PC-3 (cell line): ENCODE measurements around the gene NELFA. TPM values are rescaled to one million over a fixed set of nuclear protein-coding genes. Genes with fewer than 3 reads are reported as not detected.

Experiments used
- ATAC-seq: fragments of 200-7000 bp; cut with Tn5 transposase; 2 replicates; pipeline ENCODE4 v1.9.1; 2020; ENCODE audit warnings: mild to moderate bottlenecking, moderate library complexity
- BruUV-seq: library from RNA; stranded (reverse); fragments of 400-500 nt; replicated peaks from 2 replicates; lab custom pipeline; 2021; lab: Mats Ljungman, UMichigan
- CTCF ChIA-PET: fragments of 300-600 bp; sonication (Branson Sonifier 250); formaldehyde crosslinking; loops from one replicate; lab custom pipeline; 2022; ENCODE audit warnings: antibody characterized with exemption; lab: Charles Lee
- POLR2A ChIA-PET: fragments of 300-600 bp; sonication (Branson Sonifier 250); formaldehyde crosslinking; loops from one replicate; lab custom pipeline; 2022; ENCODE audit warnings: antibody characterized with exemption; ENCODE audit not compliant: unreplicated experiment; lab: Charles Lee
- DNase-seq: peaks from one replicate; pipeline ENCODE4 v3.0.0-alpha.2; 2015
- H2AFZ ChIP-seq: fragments of 300-600 bp; sonication (generic); 2 replicates; pipeline ENCODE4 v1.6.0; 2016; ENCODE audit warnings: antibody characterized with exemption, low read length
- H3F3A ChIP-seq: fragments of 300-600 bp; sonication (generic); one replicate; pipeline ENCODE4 v1.6.0; 2017; ENCODE audit warnings: antibody characterized with exemption, low read length, control low read depth, mild to moderate bottlenecking; ENCODE audit not compliant: unreplicated experiment
- H3K27ac ChIP-seq: fragments of 300-600 bp; sonication (generic); 2 replicates; pipeline ENCODE4 v1.5.1; 2016; ENCODE audit warnings: mild to moderate bottlenecking, low read length
- H3K27me3 ChIP-seq: fragments of 300-600 bp; sonication (generic); 2 replicates; pipeline ENCODE4 v1.6.1; 2016; ENCODE audit warnings: low read length, mixed read lengths
- H3K36me3 ChIP-seq: fragments of 300-600 bp; sonication (generic); 2 replicates; pipeline ENCODE4 v1.6.1; 2016; ENCODE audit warnings: low read depth, mixed run types, low read length, mixed read lengths
- H3K4me1 ChIP-seq: fragments of 300-600 bp; sonication (generic); 2 replicates; pipeline ENCODE4 v1.5.1; 2016; ENCODE audit warnings: low read length; ENCODE audit not compliant: insufficient read depth
- H3K4me2 ChIP-seq: fragments of 300-600 bp; sonication (generic); 2 replicates; pipeline ENCODE4 v1.6.0; 2016; ENCODE audit warnings: low read length
- H3K4me3 ChIP-seq: fragments of 300-600 bp; sonication (generic); 2 replicates; pipeline ENCODE4 v1.5.1; 2016; ENCODE audit warnings: mild to moderate bottlenecking, low read length, mixed read lengths
- H3K79me2 ChIP-seq: fragments of 300-600 bp; sonication (generic); 2 replicates; pipeline ENCODE4 v1.6.1; 2017; ENCODE audit warnings: low read length, mixed read lengths
- H3K9ac ChIP-seq: fragments of 300-600 bp; sonication (generic); 2 replicates; pipeline ENCODE4 v1.6.0; 2016; ENCODE audit warnings: mild to moderate bottlenecking, low read length
- H3K9me2 ChIP-seq: fragments of 300-600 bp; sonication (generic); replicated peaks from 2 replicates; pipeline ENCODE4 v1.6.1; 2016; ENCODE audit warnings: mixed run types, low read length, mixed read lengths
- H3K9me3 ChIP-seq: fragments of 300-600 bp; sonication (generic); 2 replicates; pipeline ENCODE4 v1.6.1; 2016; ENCODE audit warnings: low read length, mixed read lengths
- H4K20me1 ChIP-seq: fragments of 300-600 bp; sonication (generic); 2 replicates; pipeline ENCODE4 v1.6.1; 2016; ENCODE audit warnings: low read length, mixed read lengths
- EZH2 ChIP-seq: fragments of 300-600 bp; sonication (generic); IDR thresholded peaks from one replicate; pipeline ENCODE4 v1.6.1; 2017; ENCODE audit warnings: antibody characterized with exemption, mild to moderate bottlenecking, low read length; ENCODE audit not compliant: unreplicated experiment
- EZH2phosphoT487 ChIP-seq: fragments of 300-600 bp; sonication (generic); IDR thresholded peaks from 2 replicates; pipeline ENCODE4 v1.6.1; 2018; ENCODE audit warnings: mild to moderate bottlenecking, antibody characterized with exemption, low read length, borderline replicate concordance
- intact Hi-C: fragments of 100-400 bp; cut with micrococcal nuclease; formaldehyde crosslinking; loops from 2 replicates; pipeline ENCODE4 v1.9.0; 2023
- total RNA-seq: library from RNA; depleted of rRNA; stranded (reverse); fragments of >200 nt; gene quantifications from 2 replicates; pipeline ENCODE4 v1.2.3, GENCODE V29; 2014
- TF ChIP-seq, protein P1 (sequence below): fragments of 300-600 bp; sonication (generic); conservative IDR thresholded peaks from 2 replicates; pipeline ENCODE4 v1.5.1; 2017; ENCODE audit warnings: antibody characterized with exemption, low read depth, mild to moderate bottlenecking, low read length

The NELFA gene
- total RNA-seq, 1 experiment from 2014 or later, result 30.0 TPM

- ATAC-seq (no peak), DNase-seq (no peak)
- H3K36me3 ChIP-seq, result peaks cover 16% of the 10 kb centered on the region
- no peaks in the 10 kb centered on the region for H3K79me2 ChIP-seq
- no peaks in the 10 kb centered on the region for H3K27me3 ChIP-seq
- no peak overlapping the region for H3K4me2 ChIP-seq
- TF ChIP-seq EZH2phosphoT487, result no peak
- no peak for TF ChIP-seq EZH2
- TF ChIP-seq, protein P1, sequence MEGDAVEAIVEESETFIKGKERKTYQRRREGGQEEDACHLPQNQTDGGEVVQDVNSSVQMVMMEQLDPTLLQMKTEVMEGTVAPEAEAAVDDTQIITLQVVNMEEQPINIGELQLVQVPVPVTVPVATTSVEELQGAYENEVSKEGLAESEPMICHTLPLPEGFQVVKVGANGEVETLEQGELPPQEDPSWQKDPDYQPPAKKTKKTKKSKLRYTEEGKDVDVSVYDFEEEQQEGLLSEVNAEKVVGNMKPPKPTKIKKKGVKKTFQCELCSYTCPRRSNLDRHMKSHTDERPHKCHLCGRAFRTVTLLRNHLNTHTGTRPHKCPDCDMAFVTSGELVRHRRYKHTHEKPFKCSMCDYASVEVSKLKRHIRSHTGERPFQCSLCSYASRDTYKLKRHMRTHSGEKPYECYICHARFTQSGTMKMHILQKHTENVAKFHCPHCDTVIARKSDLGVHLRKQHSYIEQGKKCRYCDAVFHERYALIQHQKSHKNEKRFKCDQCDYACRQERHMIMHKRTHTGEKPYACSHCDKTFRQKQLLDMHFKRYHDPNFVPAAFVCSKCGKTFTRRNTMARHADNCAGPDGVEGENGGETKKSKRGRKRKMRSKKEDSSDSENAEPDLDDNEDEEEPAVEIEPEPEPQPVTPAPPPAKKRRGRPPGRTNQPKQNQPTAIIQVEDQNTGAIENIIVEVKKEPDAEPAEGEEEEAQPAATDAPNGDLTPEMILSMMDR, result no peak
- H3K27ac ChIP-seq, result no peak overlapping the region
- H3K4me3 ChIP-seq, result no peak overlapping the region
- H3F3A ChIP-seq, result no peaks in the 10 kb centered on the region
- H2AFZ ChIP-seq, result no peak overlapping the region
- ChIA-PET POLR2A (no interaction called here), CTCF (no interaction called here)
- BruUV-seq, result no TSS peak
- H3K9me2 ChIP-seq, result no peaks in the 10 kb centered on the region
- no peaks in the 10 kb centered on the region for H3K4me1 ChIP-seq
- H3K9me3 ChIP-seq, result no peaks in the 10 kb centered on the region
- no peak overlapping the region for H3K9ac ChIP-seq
- H4K20me1 ChIP-seq, result no peaks in the 10 kb centered on the region
- intact Hi-C loops, result no loop called here
These were observed 32.1 kb downstream of the NELFA start for GRCh38 chr4:1976416-1977352.

GRCh38 chr4:1975880-1976279, 32.9 kb downstream of the NELFA start:
- Histone ChIP-seq H3F3A (no peaks in the 10 kb centered on the region), H3K79me2 (no peaks in the 10 kb centered on the region), H3K4me1 (no peaks in the 10 kb centered on the region), H3K9ac (no peak overlapping the region), H3K9me2 (no peaks in the 10 kb centered on the region), H3K27me3 (no peaks in the 10 kb centered on the region), H3K9me3 (no peaks in the 10 kb centered on the region), H3K27ac (no peak overlapping the region), H2AFZ (no peak overlapping the region), H3K36me3 (peaks cover 9% of the 10 kb centered on the region; the same call in 1 of the 2 replicates), H3K4me3 (no peak overlapping the region), H4K20me1 (no peaks in the 10 kb centered on the region), H3K4me2 (no peak overlapping the region)
- ChIA-PET CTCF (no interaction called here), POLR2A (no interaction called here)
- ATAC-seq (no peak), DNase-seq (no peak)
- BruUV-seq, result no TSS peak
- no peak for TF ChIP-seq EZH2phosphoT487
- TF ChIP-seq, protein P1, result no peak
- no peak for TF ChIP-seq EZH2
- intact Hi-C loops, result no loop called here

- DNase-seq (no peak), ATAC-seq (no peak)
- H3K4me3 ChIP-seq, result no peak overlapping the region
- TF ChIP-seq EZH2 (no peak), EZH2phosphoT487 (no peak)
- no peak overlapping the region for H3K27ac ChIP-seq
- H3K79me2 ChIP-seq, result no peaks in the 10 kb centered on the region
- H2AFZ ChIP-seq, result no peak overlapping the region
- no peaks in the 10 kb centered on the region for H3K4me1 ChIP-seq
- POLR2A ChIA-PET, result no interaction called here
- no peaks in the 10 kb centered on the region for H3F3A ChIP-seq
- H3K9me2 ChIP-seq, result no peaks in the 10 kb centered on the region
- H4K20me1 ChIP-seq, result no peaks in the 10 kb centered on the region
- no peaks in the 10 kb centered on the region for H3K9me3 ChIP-seq
- no TSS peak for BruUV-seq
- H3K9ac ChIP-seq, result no peak overlapping the region
- intact Hi-C loops, result no loop called here
- CTCF ChIA-PET, result no interaction called here
- H3K27me3 ChIP-seq, result no peaks in the 10 kb centered on the region
- H3K36me3 ChIP-seq, result peaks cover 9% of the 10 kb centered on the region; the same call in 1 of the 2 replicates
- no peak overlapping the region for H3K4me2 ChIP-seq
These were observed 33.4 kb downstream of the NELFA start for GRCh38 chr4:1975391-1975801.
